GM12878 (cell line): ENCODE results near the gene SLC25A27. TPM values are rescaled to one million over a fixed set of nuclear protein-coding genes. Genes with fewer than 3 reads are reported as not detected.

Source experiments
- ATF7 ChIP-seq: fragments of 450-650 bp; IDR thresholded peaks from 2 replicates; pipeline ENCODE4 v1.6.1; 2016; ENCODE audit warnings: low read depth, mild to moderate bottlenecking
- BACH1 ChIP-seq: fragments of 450-650 bp; IDR thresholded peaks from 2 replicates; pipeline ENCODE4 v1.6.1; 2017; ENCODE audit warnings: mild to moderate bottlenecking, borderline replicate concordance
- CUX1 ChIP-seq: IDR thresholded peaks from 2 replicates; pipeline ENCODE4 v1.6.1; 2012; ENCODE audit warnings: improper control_type of control experiment, low read depth, low read length; ENCODE audit not compliant: insufficient replicate concordance
- EED ChIP-seq: sonication (generic); IDR thresholded peaks from 2 replicates; pipeline ENCODE4 v1.6.1; 2016; ENCODE audit warnings: antibody characterized with exemption, low read depth
- KLF5 ChIP-seq: fragments of 450-650 bp; IDR thresholded peaks from 2 replicates; pipeline ENCODE4 v1.6.1; 2014; ENCODE audit warnings: mild to moderate bottlenecking; ENCODE audit not compliant: partially characterized antibody
- MAX ChIP-seq: IDR thresholded peaks from 2 replicates; pipeline ENCODE4 v1.6.1; 2012; ENCODE audit warnings: low read depth, low read length, improper control_type of control experiment
- MTA3 ChIP-seq: IDR thresholded peaks from 2 replicates; pipeline ENCODE4 v1.6.1; 2012; ENCODE audit warnings: low read length, inconsistent platforms, borderline replicate concordance
- NFXL1 ChIP-seq: fragments of 450-650 bp; IDR thresholded peaks from 2 replicates; pipeline ENCODE4 v1.6.1; 2017; ENCODE audit warnings: antibody characterized with exemption, mild to moderate bottlenecking, borderline replicate concordance
- PBX3 ChIP-seq: IDR thresholded peaks from 2 replicates; pipeline ENCODE4 v1.6.1; 2011; ENCODE audit warnings: mild to moderate bottlenecking, low read depth, low read length, moderate library complexity; ENCODE audit not compliant: insufficient replicate concordance
- PKNOX1 ChIP-seq: fragments of 450-650 bp; IDR thresholded peaks from 2 replicates; pipeline ENCODE4 v1.6.1; 2016; ENCODE audit warnings: mild to moderate bottlenecking
- SMAD5 ChIP-seq: IDR thresholded peaks from 2 replicates; pipeline ENCODE4 v1.6.1; 2016; ENCODE audit warnings: antibody characterized with exemption, low read depth
- polyA plus RNA-seq, 11 experiments: library from polyadenylated mRNA; depleted of rRNA in 4 of 11; unstranded in 6 of 11; stranded (reverse) in 5 of 11; fragments of >200 nt; fragmentation: Nextera tagmentation in 4 of 11; fragmentation: Illumina TruSeq in 1 of 11; extraction: Ambion mirVana in 4 of 11; extraction: Trizol in 1 of 11; gene quantifications; 1 replicate in 1 of 11; 2 replicates in 10 of 11; pipeline versions ENCODE4 v1.2.1 to v1.2.3, GENCODE V29; 2011 to 2016; ENCODE audit warnings: inconsistent platforms in 2 of 11, missing spikeins in 2 of 11, low read depth in 1 of 11
- total RNA-seq, 4 experiments: library from RNA; depleted of rRNA in 3 of 4; stranded (reverse); fragments of >200 nt in 3 of 4; fragmentation: Illumina TruSeq in 1 of 4; extraction: Trizol in 1 of 4; gene quantifications; 2 replicates each; pipeline versions ENCODE4 v1.2.1 to v1.2.3, GENCODE V29; 2013 to 2021

The SLC25A27 gene
- total and polyA plus RNA-seq, 10 of the 15 experiments (the other 5 are each of a cell fraction or from before 2014, with no cell fraction given), result not detected

- TF ChIP-seq PKNOX1, result peak; percentile 93
- no peak for TF ChIP-seq EED
- TF ChIP-seq BACH1, result no peak
- TF ChIP-seq KLF5, result no peak
- no peak for TF ChIP-seq MTA3
- TF ChIP-seq PBX3, result peak; percentile 78
- TF ChIP-seq MAX, result no peak
- TF ChIP-seq ATF7, result no peak
- TF ChIP-seq SMAD5, result no peak
- TF ChIP-seq NFXL1, result no peak
- no peak for TF ChIP-seq CUX1
These were observed at the start of gene SLC25A27, which contains the start of gene CYP39A1 (continued) for GRCh38 chr6:46652603-46653438.
